Activated T-helper 1 cell treated with Interleukin-2 at 50 U/mL for 16 hours (primary cell): ENCODE results near the gene DTL.

Source experiments
- DNase-seq: peaks from one replicate; pipeline ENCODE4 v3.0.0-alpha.2; 2020; ENCODE audit warnings: low read depth

DTL gene

DNA sequence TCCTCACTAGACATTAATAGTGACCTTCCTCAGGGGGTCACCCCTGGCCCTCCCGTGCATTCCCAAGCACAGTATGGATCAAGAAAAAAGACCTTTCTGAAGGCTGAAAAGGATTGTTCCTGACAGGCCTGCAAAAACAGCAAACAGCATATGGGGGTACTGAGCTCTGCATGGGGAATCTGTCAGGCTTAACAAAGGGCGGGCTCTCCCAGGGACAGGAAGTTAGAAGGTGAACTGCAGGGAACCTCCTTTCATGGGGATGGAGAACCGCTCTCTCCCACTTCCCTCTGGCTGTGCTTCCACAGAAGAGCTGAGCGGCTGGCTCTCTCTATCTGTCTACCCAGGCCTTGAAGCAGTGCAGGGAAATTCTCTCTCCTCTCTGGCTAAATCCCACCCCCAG is 91.7 kb downstream of the DTL start:
- no peak for DNase-seq

DNA sequence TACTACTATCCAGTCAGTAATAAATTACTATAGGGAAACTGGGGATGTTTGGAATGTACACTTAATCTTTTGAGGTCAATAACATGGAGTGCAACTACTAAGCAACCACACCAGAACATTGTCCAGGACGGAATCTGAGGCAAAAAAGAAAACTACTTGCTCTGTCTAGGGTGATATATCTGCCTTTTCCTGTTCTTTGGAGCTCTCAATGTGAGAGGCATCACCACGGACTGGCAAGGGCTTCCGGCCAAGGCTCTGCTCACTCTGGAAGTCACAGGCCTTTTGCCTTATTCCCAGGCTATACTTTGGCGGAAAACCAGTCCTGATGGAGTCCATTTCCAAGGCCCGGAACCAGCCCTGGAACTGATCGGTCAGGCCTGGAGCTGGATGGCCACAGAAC is 94.2 kb downstream of the DTL start:
- DNase-seq = no peak

DNA sequence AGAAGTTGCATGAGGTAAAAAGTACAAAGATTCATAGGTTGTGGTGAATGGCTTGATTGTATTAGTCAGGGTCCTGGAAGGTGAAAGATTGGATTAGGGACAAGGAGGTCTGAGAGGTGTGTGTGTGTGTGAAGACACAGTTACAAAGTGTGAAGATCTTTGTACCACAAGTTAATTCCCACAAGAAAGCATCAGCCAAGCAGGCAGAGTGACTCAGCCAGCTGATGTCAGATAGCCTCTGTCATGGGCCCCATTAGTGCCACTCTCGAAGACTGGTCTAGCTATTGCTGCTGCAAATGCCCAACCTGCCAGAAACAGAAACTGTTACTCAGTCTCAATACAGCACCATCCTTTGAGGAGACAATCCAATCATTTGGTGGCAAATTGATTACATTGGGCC is 96.5 kb downstream of the DTL start:
- no peak for DNase-seq

DNA sequence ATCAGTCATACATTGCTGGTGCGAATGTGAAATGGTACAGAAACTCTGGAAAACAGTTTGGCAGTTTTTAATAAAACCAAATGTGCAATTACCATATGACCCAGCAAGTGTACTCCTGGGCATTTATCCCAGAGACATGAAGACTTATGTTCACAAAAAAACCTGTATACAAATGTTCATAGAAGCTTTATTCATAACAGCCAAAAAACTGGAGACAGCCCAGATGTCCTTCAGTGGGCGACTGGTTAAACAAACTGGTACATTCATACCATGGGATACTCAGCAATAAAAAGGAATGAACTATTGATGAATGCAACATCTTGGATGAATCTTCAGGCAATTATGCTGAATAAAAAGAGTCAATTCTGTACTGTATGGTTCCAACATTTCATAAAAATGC is 97.8 kb downstream of the DTL start:
- no peak for DNase-seq

DNA sequence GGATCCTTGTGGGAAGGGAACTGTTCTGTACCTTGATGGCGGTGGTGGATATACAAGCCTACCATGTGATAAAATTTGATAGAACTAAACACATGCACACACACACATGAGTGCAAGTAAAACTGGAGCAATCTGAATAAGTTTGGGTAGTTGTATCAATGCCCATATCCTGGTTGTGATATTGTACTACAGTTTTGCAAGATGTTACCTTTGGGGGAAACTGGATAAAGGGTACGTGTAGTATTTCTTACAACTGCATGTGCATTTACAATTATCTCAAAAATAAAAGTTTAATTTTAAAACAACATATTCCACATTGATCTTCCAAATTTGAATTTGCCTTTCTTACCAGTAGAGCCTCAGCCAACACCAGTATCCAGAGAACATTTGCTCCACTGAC is 99.6 kb downstream of the DTL start:
- DNase-seq = no peak

DNA sequence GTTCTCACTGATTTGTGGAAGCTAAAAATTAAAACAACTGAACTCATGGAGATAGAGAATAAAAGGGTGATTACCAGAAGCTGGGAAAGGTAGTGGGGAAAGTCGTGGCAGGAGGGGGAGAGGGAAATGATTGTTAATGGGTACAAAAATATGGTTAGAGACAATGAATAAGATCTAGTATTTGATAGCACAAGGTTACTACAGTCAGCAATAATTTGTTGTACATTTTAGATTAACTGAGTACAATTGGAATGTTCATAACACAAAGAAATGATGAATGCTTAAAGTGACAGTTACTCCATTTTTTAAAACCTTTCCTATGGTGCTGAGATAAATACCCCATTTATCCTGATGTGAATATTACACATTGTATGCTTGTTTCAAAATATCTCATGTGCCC is 102.3 kb downstream of the DTL start:
- no peak for DNase-seq

DNA sequence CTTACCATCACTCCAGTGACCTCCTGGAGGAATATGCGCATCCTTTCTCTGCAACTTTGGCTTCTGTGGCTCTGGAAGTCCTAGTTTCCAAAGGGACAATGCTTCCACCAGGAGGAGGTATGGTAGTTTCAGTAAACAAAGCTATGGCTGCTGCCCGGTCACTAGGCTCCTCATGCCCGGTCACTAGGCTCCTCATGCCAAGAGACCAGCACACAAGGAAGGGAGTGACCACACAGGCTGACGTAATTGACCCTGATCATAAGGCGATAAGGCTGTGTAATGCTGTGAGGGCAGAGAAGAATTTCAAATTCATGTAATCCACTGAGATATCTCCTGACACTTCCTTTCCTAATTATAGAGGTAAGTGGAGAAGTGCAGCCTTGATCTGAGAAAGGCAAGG is 102.9 kb downstream of the DTL start:
- no peak for DNase-seq

DNA sequence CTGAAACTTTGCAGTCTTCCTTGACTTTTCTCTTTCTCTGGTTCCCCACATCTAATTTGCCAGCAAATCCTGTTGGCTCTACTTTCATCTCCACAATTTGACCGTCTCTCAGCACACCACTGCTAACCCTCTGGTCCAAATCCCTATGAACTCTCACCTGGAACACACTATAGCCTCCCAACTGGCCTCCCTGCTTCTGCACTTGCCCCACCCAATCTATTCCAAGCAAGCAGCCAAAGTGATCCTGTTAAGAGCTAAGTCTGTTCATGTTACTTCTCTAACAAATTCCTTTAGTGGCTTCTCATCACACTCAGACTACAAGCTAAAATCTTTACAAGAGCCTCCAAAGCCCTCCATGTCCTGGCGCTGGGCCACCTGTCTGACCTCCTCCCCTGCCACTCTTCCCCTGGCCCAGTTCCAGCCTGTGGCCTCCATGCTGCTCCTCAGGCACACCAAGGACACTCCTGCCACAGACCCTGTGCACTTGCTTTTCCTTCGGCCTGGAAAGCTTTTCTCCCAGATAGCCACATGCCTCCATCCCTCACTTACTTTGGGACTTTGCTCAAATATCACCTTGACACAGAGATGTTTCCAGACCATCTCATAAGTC is 104.1 kb downstream of the DTL start:
- DNase-seq = no peak

DNA sequence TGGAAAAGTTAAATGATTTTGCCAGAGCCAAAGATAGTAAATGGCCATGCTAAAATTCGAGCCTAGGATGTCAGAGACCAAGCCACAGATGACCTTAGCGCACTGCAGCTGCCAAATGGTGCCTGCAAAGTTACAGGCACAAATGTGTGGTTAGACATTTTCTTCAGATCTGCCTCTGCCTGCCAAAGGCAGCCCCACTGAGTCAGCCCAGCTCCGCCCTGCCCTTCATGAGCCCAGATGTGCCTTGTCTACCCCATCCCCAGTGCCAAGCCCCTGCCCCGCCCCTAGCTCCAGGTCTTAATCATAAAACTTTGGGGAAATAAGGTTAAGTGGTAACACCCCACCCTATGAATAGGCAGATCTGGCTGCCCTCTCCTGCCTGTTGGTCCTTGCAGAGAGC is 105.9 kb downstream of the DTL start:
- no peak for DNase-seq

DNA sequence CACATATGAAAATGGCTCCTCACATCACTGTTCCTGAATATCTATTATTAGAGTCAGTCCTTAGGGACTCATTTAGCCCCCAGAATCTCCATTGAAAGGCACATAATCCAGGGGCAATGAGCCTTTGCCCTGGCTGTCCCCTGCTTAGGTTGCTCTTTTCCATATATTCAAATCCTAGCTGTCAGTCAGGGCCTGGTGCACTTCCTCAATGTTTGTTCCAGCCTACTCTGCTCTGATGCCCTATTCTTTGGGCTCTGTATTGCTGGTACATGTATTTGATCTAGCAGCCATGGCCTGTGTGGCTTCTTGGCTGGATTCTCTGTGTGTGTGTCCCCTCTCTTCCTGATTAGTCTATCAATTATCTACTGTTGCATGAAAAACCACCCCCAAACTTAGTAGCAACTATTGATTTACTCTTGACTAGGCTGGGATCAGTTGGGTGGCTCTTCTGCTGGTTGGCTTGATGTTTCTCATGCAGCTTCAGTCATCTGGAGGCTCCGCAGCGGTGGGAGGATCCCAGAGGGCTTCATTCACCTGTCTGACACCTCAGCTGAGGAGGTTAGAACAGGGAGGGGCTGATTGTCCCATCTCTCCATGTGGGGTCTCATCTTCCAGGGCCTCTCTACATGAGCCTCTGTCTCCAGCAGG is 107.5 kb downstream of the DTL start:
- no peak for DNase-seq

DNA sequence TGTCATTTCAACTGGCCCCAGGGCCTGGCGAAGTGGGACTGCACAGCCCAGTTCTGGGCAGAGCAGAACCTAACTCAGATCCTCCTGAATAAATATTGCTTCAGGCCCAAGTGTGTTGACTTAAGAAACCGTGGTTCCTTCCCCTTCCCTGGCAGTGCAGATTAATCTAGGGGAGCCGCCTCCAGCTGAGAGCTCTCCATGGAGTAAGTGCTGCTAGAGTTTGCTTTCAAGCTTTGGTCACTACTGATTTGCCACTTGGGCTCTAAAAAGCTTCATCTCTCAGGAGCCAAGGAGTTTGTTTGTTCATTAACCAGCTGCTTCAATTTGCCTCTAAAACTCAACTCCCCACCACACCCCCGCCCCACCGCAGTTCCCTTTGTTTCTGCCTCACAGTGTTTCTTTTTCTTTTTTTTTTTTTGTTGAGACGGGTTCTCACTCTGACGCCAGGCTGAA is 112.1 kb downstream of the DTL start:
- no peak for DNase-seq

DNA sequence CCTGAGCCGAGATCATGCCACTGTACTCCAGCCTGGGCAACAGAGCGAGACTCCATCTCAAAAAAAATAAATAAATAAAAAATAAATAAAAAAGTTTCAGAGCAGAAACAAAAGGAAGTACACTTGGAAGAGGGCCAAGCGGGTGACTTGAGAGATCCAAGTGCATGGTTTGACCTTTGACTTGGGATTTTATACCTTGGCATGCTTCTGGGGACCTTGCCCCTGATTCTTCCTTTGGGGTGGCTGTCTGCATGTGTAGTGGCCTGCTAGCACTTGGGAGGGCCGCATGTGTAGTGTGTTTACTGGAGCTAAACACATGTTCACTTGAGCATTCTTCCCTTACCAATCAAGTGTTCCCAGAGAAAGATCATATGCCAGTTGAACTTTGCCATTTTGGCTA is 114.0 kb downstream of the DTL start:
- no peak for DNase-seq

DNA sequence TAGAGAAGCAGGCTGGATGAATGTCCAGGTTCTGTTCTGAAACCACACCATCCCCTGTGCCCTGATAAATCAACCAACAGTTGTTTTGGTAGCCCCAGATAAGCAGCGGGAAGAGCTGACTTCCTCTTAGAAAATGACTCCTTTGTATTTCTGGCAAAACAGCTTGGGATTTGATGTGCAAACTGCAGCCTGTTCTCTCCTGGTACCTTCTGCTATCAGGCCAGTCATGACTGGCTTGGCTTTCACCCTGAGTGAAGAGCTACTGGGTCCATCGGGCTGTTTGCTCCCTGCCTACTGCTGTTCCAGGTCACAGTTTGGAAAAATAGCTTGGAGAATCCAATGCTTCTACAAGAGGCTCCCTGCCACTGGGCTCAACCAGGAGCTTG is 116.8 kb downstream of the DTL start:
- no peak for DNase-seq

DNA sequence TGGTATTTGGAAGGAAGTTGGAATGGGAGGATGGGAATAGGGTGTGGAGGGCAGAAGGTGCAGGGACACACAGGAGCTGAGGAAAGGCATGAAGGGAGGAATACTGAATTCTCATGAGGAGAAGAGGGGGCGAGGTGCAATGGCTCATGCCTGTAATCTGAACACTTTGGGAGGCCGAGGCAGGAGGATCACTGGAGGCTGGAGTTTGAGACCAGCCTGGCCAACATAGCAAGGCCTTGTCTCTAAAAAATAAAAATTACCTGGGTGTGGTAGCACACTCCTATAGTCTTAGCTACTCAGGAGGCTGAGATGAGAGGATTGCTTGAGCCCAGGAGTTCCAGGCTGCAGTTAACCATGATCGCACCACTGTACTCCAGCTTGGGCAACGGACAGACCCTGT is 117.3 kb downstream of the DTL start:
- no peak for DNase-seq

DNA sequence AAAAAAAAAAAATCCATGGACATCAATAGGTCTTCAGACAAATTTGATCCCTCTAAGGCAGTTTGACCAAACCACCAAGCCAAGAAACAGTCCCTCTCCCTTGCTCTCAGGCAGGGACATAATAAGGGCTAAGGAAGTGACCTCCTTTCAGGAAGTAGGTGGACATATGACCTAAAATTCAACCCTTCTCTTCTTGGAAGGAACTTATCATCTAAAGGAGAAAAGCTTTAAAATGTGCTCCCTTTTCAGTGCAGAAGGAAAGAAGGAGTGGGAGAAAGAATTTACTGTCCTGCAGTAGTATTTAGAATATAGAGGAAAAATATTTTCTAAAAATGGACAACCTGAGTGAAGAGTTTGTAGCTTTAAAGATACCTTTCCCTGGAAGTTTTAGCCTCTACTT is 118.1 kb downstream of the DTL start:
- no peak for DNase-seq
